Keratinocyte (primary cell): Measurements from ENCODE around the gene WBP1. TPM values are rescaled to one million over a fixed set of nuclear protein-coding genes. Genes with fewer than 3 reads are reported as not detected.
"Not testable (repeated sequence)": the region's sequence is repeated elsewhere in the genome, so short reads cannot be mapped to it uniquely, and the experiment has no call there.

Experiments used
- DNase-seq: peaks from one replicate; pipeline ENCODE4 v3.0.0-alpha.2; 2011; ENCODE audit warnings: low read depth, missing footprints, low spot score
- FAIRE-seq: peaks from 2 replicates; lab custom pipeline; 2011; peaks lifted over from hg19 to GRCh38; lab: Jason Lieb, UNC
- H2AFZ ChIP-seq: 2 replicates; pipeline ENCODE4 v1.6.0; 2012; ENCODE audit warnings: low read length, control low read depth, inconsistent platforms; ENCODE audit not compliant: control insufficient read depth
- H3K27ac ChIP-seq: 2 replicates; pipeline ENCODE4 v1.5.1; 2011; ENCODE audit warnings: low read length; ENCODE audit not compliant: control insufficient read depth, insufficient read depth
- H3K27me3 ChIP-seq: 3 replicates; pipeline ENCODE4 v1.6.0; 2011; ENCODE audit warnings: low read length; ENCODE audit not compliant: control insufficient read depth, insufficient read depth; ENCODE audit errors: extremely low read depth
- H3K36me3 ChIP-seq, 2 experiments: 2 replicates in 1 of 2; 3 replicates in 1 of 2; pipeline ENCODE4 v1.5.1; 2011; ENCODE audit warnings: low read length in 2 of 2, mild to moderate bottlenecking in 1 of 2; ENCODE audit not compliant: control insufficient read depth in 2 of 2, insufficient read depth in 2 of 2; ENCODE audit errors: extremely low read depth in 1 of 2
- H3K4me1 ChIP-seq: 3 replicates; pipeline ENCODE4 v1.5.1; 2011; ENCODE audit warnings: low read length; ENCODE audit not compliant: control insufficient read depth, insufficient read depth; ENCODE audit errors: extremely low read depth
- H3K4me2 ChIP-seq: 3 replicates; pipeline ENCODE4 v1.6.0; 2011; ENCODE audit warnings: low read depth, low read length; ENCODE audit not compliant: control insufficient read depth, insufficient read depth; ENCODE audit errors: extremely low read depth
- H3K4me3 ChIP-seq, 3 experiments: fragments of 200-600 bp in 1 of 3; sonication (generic) in 1 of 3; 2 replicates in 2 of 3; 3 replicates in 1 of 3; pipeline ENCODE4 v1.5.1; 2011 to 2016; ENCODE audit warnings: low read length in 3 of 3, mild to moderate bottlenecking in 3 of 3, control low read depth in 2 of 3, inconsistent platforms in 1 of 3, low read depth in 1 of 3, mixed read lengths in 1 of 3, mixed run types in 1 of 3, moderate library complexity in 1 of 3; ENCODE audit not compliant: control insufficient read depth in 2 of 3, insufficient read depth in 2 of 3; ENCODE audit errors: extremely low read depth in 1 of 3
- H3K79me2 ChIP-seq: 2 replicates; pipeline ENCODE4 v1.6.0; 2012; ENCODE audit warnings: low read length; ENCODE audit not compliant: control insufficient read depth, insufficient read depth
- H3K9ac ChIP-seq: 3 replicates; pipeline ENCODE4 v1.6.0; 2011; ENCODE audit warnings: low read length; ENCODE audit not compliant: control insufficient read depth, insufficient read depth; ENCODE audit errors: extremely low read depth
- H3K9me1 ChIP-seq: 3 replicates; pipeline ENCODE4 v1.6.0; 2011; ENCODE audit warnings: low read length; ENCODE audit not compliant: control insufficient read depth, insufficient read depth; ENCODE audit errors: extremely low read depth
- H3K9me3 ChIP-seq: 2 replicates; pipeline ENCODE4 v1.5.1; 2012; ENCODE audit warnings: low read depth, low read length; ENCODE audit not compliant: control insufficient read depth
- H4K20me1 ChIP-seq: 3 replicates; pipeline ENCODE4 v1.6.0; 2011; ENCODE audit warnings: low read length; ENCODE audit not compliant: control insufficient read depth, insufficient read depth; ENCODE audit errors: extremely low read depth
- CTCF ChIP-seq, 3 experiments: IDR thresholded peaks in 1 of 3; conservative IDR thresholded peaks in 1 of 3; optimal IDR thresholded peaks in 1 of 3; 2 replicates in 2 of 3; 3 replicates in 1 of 3; pipeline versions ENCODE3 to v1.5.1; 2011; ENCODE audit warnings: low read length in 3 of 3, mild to moderate bottlenecking in 3 of 3, moderate library complexity in 2 of 3, control low read depth in 1 of 3, inconsistent platforms in 1 of 3; ENCODE audit not compliant: insufficient read depth in 2 of 3; ENCODE audit errors: extremely low read depth in 1 of 3
- EZH2 ChIP-seq: IDR thresholded peaks from one replicate; pipeline ENCODE4 v1.6.1; 2012; ENCODE audit warnings: inconsistent platforms, mild to moderate bottlenecking, low read length, moderate library complexity
- dilution Hi-C: fragments of 300-500 bp; cut with MboI; formaldehyde crosslinking; loops from one replicate; pipeline ENCODE4 v1.7.0; 2020; ENCODE audit warnings: low sequenced_read_pairs; ENCODE audit not compliant: extremely low pct_ligation_motif_present
- polyA plus RNA-seq, 5 experiments: library from polyadenylated mRNA; depleted of rRNA in 3 of 5; stranded (reverse) in 3 of 5; stranded (forward) in 1 of 5; unstranded in 1 of 5; fragments of >200 nt; gene quantifications; 1 replicate in 1 of 5; 2 replicates in 3 of 5; 3 replicates in 1 of 5; pipeline versions ENCODE4 v1.2.1 to v1.2.3, GENCODE V29; 2011 to 2012; ENCODE audit warnings: missing spikeins in 2 of 5, low read depth in 1 of 5, low replicate concordance in 1 of 5

WBP1 gene
- polyA plus RNA-seq, 1 donor (not counting 4 experiments of a cell fraction or from before 2014, with no cell fraction given), result 75.5 TPM

- DNase-seq (no peak), FAIRE-seq (no peak)
- no peaks in the 10 kb centered on the region for H3K9me1 ChIP-seq
- dilution Hi-C loops, result no loop called here
- H3K36me3 ChIP-seq, result peaks cover 12 to 25% of the 10 kb centered on the region in 2 experiments
- H2AFZ ChIP-seq, result peak overlapping the region; percentile 12
- TF ChIP-seq CTCF (optimal IDR thresholded peaks at IDR 0.05 in 1 of 3, IDR thresholded peaks at IDR 0.05 in 1 of 3, conservative IDR thresholded peaks at IDR 0.05 in 1 of 3; ENCODE audit: extremely low read depth in 1 of 3, insufficient read depth in 2 of 3, low read length in 3 of 3) (no peak), EZH2 (no peak)
- H3K9me3 ChIP-seq, result no peaks in the 10 kb centered on the region
- peak overlapping the region; percentile 95 for H3K4me2 ChIP-seq
- H3K9ac ChIP-seq, result peak overlapping the region; percentile 89
- H3K4me3 ChIP-seq, result peak overlapping the region; percentile 89 to 96 (median 91)
- no peaks in the 10 kb centered on the region for H4K20me1 ChIP-seq
- H3K79me2 ChIP-seq, result peaks cover 24% of the 10 kb centered on the region
- no peaks in the 10 kb centered on the region for H3K27me3 ChIP-seq
- H3K4me1 ChIP-seq, result no peaks in the 10 kb centered on the region
- peak overlapping the region; percentile 87 for H3K27ac ChIP-seq
Observed at GRCh38 chr2:74464406-74464805, 6.2 kb downstream of the WBP1 start.

- FAIRE-seq, H3K4me2 ChIP-seq: not testable (repeated sequence)
Observed at GRCh38 chr2:74470742-74471141, 12.5 kb downstream of the WBP1 start.

More at GRCh38 chr2:74470742-74471141, 12.5 kb downstream of the WBP1 start:
- peaks cover 11 to 12% of the 10 kb centered on the region in 2 experiments for H3K36me3 ChIP-seq
- H3K9ac ChIP-seq, H3K79me2 ChIP-seq, H3K4me3 ChIP-seq, H4K20me1 ChIP-seq, H3K9me1 ChIP-seq, H2AFZ ChIP-seq, H3K9me3 ChIP-seq, H3K27me3 ChIP-seq, dilution Hi-C loops, H3K27ac ChIP-seq, DNase-seq, H3K4me1 ChIP-seq: not testable (repeated sequence)
